ENCODE results near the gene ITPR1.

DNA sequence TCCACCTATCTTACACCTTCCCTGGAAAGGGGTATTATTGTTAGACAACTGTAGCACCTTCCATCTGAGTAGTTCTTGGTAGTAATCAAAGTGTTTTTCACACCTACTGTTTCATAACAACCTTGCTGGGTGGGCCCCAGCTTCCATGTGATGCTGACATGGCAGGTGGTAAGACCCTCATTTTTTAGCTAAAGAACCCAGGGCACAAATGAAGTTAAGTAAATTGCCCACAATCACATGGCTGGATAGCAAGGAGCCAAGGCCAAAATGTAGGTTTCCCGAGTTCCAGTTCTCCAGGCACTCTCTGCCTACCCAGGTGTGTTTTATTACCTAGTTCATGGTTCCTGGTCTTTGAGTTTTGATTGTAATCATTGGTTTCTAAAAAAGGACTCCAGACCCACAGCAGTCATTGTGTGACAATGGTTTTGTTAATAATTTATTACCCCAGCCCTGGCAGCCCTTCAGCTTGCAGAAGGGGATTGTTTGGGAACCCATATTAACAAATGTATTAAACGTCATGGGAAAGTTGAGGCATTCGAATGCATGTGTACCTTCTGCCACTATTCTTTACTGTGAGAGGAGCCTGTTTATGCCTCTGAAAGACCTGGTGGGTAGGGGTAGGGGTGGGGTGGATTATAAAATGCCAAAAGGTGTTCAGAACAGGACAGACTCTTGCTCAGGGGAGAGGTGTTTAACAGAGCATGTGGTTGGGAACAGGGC lies 263.9 kb downstream of the ITPR1 start:
- TF ChIP-seq, protein P1, sequence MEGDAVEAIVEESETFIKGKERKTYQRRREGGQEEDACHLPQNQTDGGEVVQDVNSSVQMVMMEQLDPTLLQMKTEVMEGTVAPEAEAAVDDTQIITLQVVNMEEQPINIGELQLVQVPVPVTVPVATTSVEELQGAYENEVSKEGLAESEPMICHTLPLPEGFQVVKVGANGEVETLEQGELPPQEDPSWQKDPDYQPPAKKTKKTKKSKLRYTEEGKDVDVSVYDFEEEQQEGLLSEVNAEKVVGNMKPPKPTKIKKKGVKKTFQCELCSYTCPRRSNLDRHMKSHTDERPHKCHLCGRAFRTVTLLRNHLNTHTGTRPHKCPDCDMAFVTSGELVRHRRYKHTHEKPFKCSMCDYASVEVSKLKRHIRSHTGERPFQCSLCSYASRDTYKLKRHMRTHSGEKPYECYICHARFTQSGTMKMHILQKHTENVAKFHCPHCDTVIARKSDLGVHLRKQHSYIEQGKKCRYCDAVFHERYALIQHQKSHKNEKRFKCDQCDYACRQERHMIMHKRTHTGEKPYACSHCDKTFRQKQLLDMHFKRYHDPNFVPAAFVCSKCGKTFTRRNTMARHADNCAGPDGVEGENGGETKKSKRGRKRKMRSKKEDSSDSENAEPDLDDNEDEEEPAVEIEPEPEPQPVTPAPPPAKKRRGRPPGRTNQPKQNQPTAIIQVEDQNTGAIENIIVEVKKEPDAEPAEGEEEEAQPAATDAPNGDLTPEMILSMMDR (IDR thresholded peaks at IDR 0.05; ENCODE audit: insufficient read depth, low read depth, low read length), result no peak
- TF ChIP-seq EZH2 (IDR thresholded peaks at IDR 0.05; ENCODE audit: insufficient read depth, low read length), result no peak
